ENCODE measurements around the gene ZNHIT2.

- no peak for TF ChIP-seq GATA2 (IDR thresholded peaks at IDR 0.05; ENCODE audit: low read depth, low read length)
- TF ChIP-seq GATA3 (IDR thresholded peaks at IDR 0.05; ENCODE audit: low read depth, low read length), result no peak
Observed at GRCh38 chr11:65121865-65122696, 4.6 kb upstream of the ZNHIT2 start, which contains the start of the genes FAU and MRPL49.

Measured in SH-SY5Y (cell line).